Fibroblast of lung (primary cell): ENCODE results near the gene SENP1.

ENCODE experiments used
- CTCF ChIP-seq, 2 donors: IDR thresholded peaks in 1 of 2; conservative IDR thresholded peaks in 1 of 2; 1 replicate in 1 of 2; 2 replicates in 1 of 2; pipeline ENCODE4 v1.5.1; 2011 to 2012; ENCODE audit warnings: low read length in 2 of 2, control low read depth in 1 of 2, inconsistent platforms in 1 of 2, low read depth in 1 of 2, mild to moderate bottlenecking in 1 of 2
- EZH2 ChIP-seq: IDR thresholded peaks from 2 replicates; pipeline ENCODE4 v1.5.1; 2012; ENCODE audit warnings: low read length, control low read depth, mild to moderate bottlenecking; ENCODE audit errors: missing control alignments

- TF ChIP-seq CTCF (conservative IDR thresholded peaks at IDR 0.05 in 1 of 2, IDR thresholded peaks at IDR 0.05 in 1 of 2; ENCODE audit: low read depth in 1 of 2, low read length in 2 of 2) (no peak), EZH2 (no peak)
These were observed 30.0 kb downstream of the SENP1 start for GRCh38 chr12:48075832-48076231.
